K562 (cell line): ENCODE results near the gene OR2AT4. TPM values are rescaled to one million over a fixed set of nuclear protein-coding genes. Genes with fewer than 3 reads are reported as not detected.

Experiments used
- ATAC-seq: fragments of 200-7000 bp; cut with Tn5 transposase; 3 replicates; pipeline ENCODE4 v1.9.1; 2020; ENCODE audit warnings: moderate library complexity
- BruUV-seq: library from RNA; stranded (reverse); fragments of 400-500 nt; replicated peaks from 2 replicates; lab custom pipeline; 2021; lab: Mats Ljungman, UMichigan
- CTCF ChIA-PET: fragments of 300-600 bp; formaldehyde crosslinking; extraction: SDS; loops from one replicate; lab custom pipeline; 2021; ENCODE audit warnings: low intra/inter-chr PET ratio; lab: Yijun Ruan, JAX
- POLR2A ChIA-PET: fragments of 300-600, 350-650 bp; sonication (Branson Sonifier 250); formaldehyde crosslinking; extraction: SDS; loops from one replicate; lab custom pipeline; 2021; ENCODE audit warnings: antibody characterized with exemption, inconsistent platforms; lab: Yijun Ruan, JAX
- DNase-seq, 4 experiments: peaks; one replicate each; pipeline versions ENCODE4 v3.0.0 to v3.0.0-alpha.2; 2011 to 2018; ENCODE audit warnings: low spot score in 3 of 4, mixed read lengths in 3 of 4; ENCODE audit errors: extremely low read depth in 1 of 4
- FAIRE-seq: peaks from 2 replicates; lab custom pipeline; 2011; peaks lifted over from hg19 to GRCh38; lab: Jason Lieb, UNC
- H2AFZ ChIP-seq: 2 replicates; pipeline ENCODE4 v1.6.0; 2011; ENCODE audit warnings: low read depth, low read length, control low read depth, inconsistent platforms
- H3K27ac ChIP-seq: fragments of 200-600 bp; 3 replicates; pipeline ENCODE4 v1.8.0; 2011; ENCODE audit warnings: low read depth, mild to moderate bottlenecking, control low read depth, inconsistent platforms, low read length, moderate library complexity, mixed read lengths; ENCODE audit errors: extremely low read depth
- H3K27me3 ChIP-seq, 2 experiments: fragments of 300-600 bp in 1 of 2; 2 replicates in 1 of 2; 3 replicates in 1 of 2; pipeline versions ENCODE4 v1.6.0 to v1.8.0; 2011; ENCODE audit warnings: inconsistent platforms in 2 of 2, low read length in 2 of 2, mild to moderate bottlenecking in 1 of 2, mixed read lengths in 1 of 2, moderate library complexity in 1 of 2; ENCODE audit not compliant: control insufficient read depth in 2 of 2, insufficient read depth in 2 of 2
- H3K36me3 ChIP-seq: fragments of 300-600 bp; 3 replicates; pipeline ENCODE4 v1.8.0; 2011; ENCODE audit warnings: mild to moderate bottlenecking, low read length, inconsistent platforms; ENCODE audit not compliant: control insufficient read depth, insufficient read depth
- H3K4me1 ChIP-seq, 2 experiments: fragments of 200-600 bp in 1 of 2; replicated peaks in 1 of 2; 2 replicates in 1 of 2; 3 replicates in 1 of 2; pipeline versions ENCODE4 v1.5.1 to v1.8.0; 2011; ENCODE audit warnings: inconsistent platforms in 2 of 2, low read length in 2 of 2, mild to moderate bottlenecking in 1 of 2, mixed read lengths in 1 of 2, moderate library complexity in 1 of 2; ENCODE audit not compliant: control insufficient read depth in 2 of 2, insufficient read depth in 2 of 2
- H3K4me2 ChIP-seq: 2 replicates; pipeline ENCODE4 v1.6.1; 2011; ENCODE audit warnings: low read length, control low read depth, inconsistent platforms, mixed read lengths; ENCODE audit not compliant: insufficient read depth
- H3K4me3 ChIP-seq: fragments of 200-600 bp; sonication (generic), shearing (Covaris generic); 2 replicates; pipeline ENCODE4 v1.5.1; 2016; ENCODE audit warnings: control low read depth, inconsistent platforms
- H3K79me2 ChIP-seq: fragments of 200-600 bp; 3 replicates; pipeline ENCODE4 v1.8.0; 2011; ENCODE audit warnings: low read length, inconsistent platforms; ENCODE audit not compliant: control insufficient read depth, insufficient read depth
- H3K9ac ChIP-seq, 2 experiments: 2 replicates each; pipeline versions ENCODE4 v1.6.0 to v1.6.1; 2011; ENCODE audit warnings: low read depth in 2 of 2, low read length in 2 of 2, control low read depth in 1 of 2, inconsistent platforms in 1 of 2, mild to moderate bottlenecking in 1 of 2, mixed read lengths in 1 of 2; ENCODE audit not compliant: insufficient read depth in 1 of 2
- H3K9me1 ChIP-seq: one replicate; pipeline ENCODE4 v1.6.0; 2011; ENCODE audit warnings: inconsistent platforms, mild to moderate bottlenecking, low read length, moderate library complexity; ENCODE audit not compliant: control insufficient read depth, insufficient read depth
- H3K9me3 ChIP-seq: replicated peaks from 2 replicates; pipeline ENCODE4 v1.5.1; 2011; ENCODE audit warnings: low read depth, low read length, inconsistent platforms; ENCODE audit not compliant: control insufficient read depth, insufficient read depth
- H4K20me1 ChIP-seq: replicated peaks from 2 replicates; pipeline ENCODE4 v1.6.1; 2011; ENCODE audit warnings: low read length, inconsistent platforms, mixed read lengths; ENCODE audit not compliant: control insufficient read depth, insufficient read depth
- KDM1A ChIP-seq, 2 experiments: fragments of 450-650 bp; IDR thresholded peaks; 2 replicates each; pipeline ENCODE4 v1.6.1; 2016; ENCODE audit warnings: mild to moderate bottlenecking in 2 of 2
- PYGO2 ChIP-seq: fragments of 450-650 bp; IDR thresholded peaks from 2 replicates; pipeline ENCODE4 v1.6.1; 2016; ENCODE audit warnings: mild to moderate bottlenecking, missing genetic modification characterization, moderate library complexity, missing compliant biosample characterization
- RBM25 ChIP-seq: fragments of 200-400 bp; formaldehyde crosslinking; IDR thresholded peaks from 2 replicates; pipeline ENCODE4 v1.6.1; 2018; ENCODE audit warnings: low read length, low read depth, moderate library complexity; ENCODE audit not compliant: severe bottlenecking
- ZNF146 ChIP-seq: IDR thresholded peaks from one replicate; pipeline ENCODE4 v1.6.1; 2018; ENCODE audit warnings: missing compliant biosample characterization; ENCODE audit not compliant: unreplicated experiment
- in situ Hi-C: fragments of 300-500 bp; cut with MboI; formaldehyde crosslinking; loops from 4 replicates; pipeline ENCODE4 v1.15.0; 2018; ENCODE audit warnings: inconsistent platforms, mixed read lengths
- intact Hi-C: fragments of 100-400 bp; cut with micrococcal nuclease; formaldehyde crosslinking; loops from 2 replicates; pipeline ENCODE4 v1.14.2; 2022
- polyA plus RNA-seq, 8 experiments: library from polyadenylated mRNA; depleted of rRNA in 4 of 8; stranded (reverse) in 5 of 8; unstranded in 3 of 8; fragments of >200 nt; fragmentation: Nextera tagmentation in 2 of 8; fragmentation: Illumina TruSeq in 1 of 8; extraction: Ambion mirVana in 2 of 8; extraction: Trizol in 1 of 8; gene quantifications; 2 replicates each; pipeline versions ENCODE4 v1.2.1 to v1.2.3, GENCODE V29; 2011 to 2014; ENCODE audit warnings: inconsistent platforms in 1 of 8, missing spikeins in 1 of 8
- total RNA-seq, 7 experiments: library from RNA; depleted of rRNA in 6 of 7; stranded (reverse); fragments of >200 nt in 6 of 7; fragmentation: Illumina TruSeq in 2 of 7; extraction: Trizol in 2 of 7; gene quantifications; 2 replicates each; pipeline versions ENCODE4 v1.2.1 to v1.2.3, GENCODE V29; 2011 to 2021; ENCODE audit warnings: low replicate concordance in 1 of 7
- TF ChIP-seq, protein P1 (sequence below): fragments of 450-650 bp; IDR thresholded peaks from 2 replicates; pipeline ENCODE4 v1.6.1; 2017; ENCODE audit warnings: antibody characterized with exemption, mild to moderate bottlenecking

Gene OR2AT4
- total and polyA plus RNA-seq, 9 of the 15 experiments (the other 6 are each of a cell fraction or from before 2014, with no cell fraction given), result 0.86 to 3.1 (median 2.0) TPM

DNA sequence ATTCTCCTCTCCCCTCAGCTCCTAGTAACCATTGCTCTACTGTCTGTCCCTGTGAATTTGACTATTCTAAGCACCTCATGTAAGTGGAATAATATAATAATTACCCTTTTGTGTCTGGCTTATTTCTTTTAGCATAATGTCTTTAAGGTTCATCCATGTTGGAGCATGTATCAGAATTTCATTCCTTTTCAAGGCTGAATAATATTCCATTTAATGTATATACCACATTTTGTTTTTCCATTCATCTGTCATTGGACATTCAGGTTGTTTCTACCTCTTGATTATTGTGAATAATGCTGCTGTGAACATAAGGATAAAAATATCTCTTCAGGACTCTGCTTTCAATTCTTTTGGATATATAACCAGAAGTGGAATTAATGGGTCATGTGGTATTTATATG, 28.1 kb downstream of the OR2AT4 start:
- TF ChIP-seq ZNF146 (CRISPR knock-in tag) (peak; percentile 93), RBM25 (peak; percentile 81), PYGO2 (tag) (no peak), KDM1A (IDR thresholded peaks at IDR 0.05) (peak in 1 of 2 experiments; percentile 17; a peak in 1 of 4 replicates)
- TF ChIP-seq, protein P1, sequence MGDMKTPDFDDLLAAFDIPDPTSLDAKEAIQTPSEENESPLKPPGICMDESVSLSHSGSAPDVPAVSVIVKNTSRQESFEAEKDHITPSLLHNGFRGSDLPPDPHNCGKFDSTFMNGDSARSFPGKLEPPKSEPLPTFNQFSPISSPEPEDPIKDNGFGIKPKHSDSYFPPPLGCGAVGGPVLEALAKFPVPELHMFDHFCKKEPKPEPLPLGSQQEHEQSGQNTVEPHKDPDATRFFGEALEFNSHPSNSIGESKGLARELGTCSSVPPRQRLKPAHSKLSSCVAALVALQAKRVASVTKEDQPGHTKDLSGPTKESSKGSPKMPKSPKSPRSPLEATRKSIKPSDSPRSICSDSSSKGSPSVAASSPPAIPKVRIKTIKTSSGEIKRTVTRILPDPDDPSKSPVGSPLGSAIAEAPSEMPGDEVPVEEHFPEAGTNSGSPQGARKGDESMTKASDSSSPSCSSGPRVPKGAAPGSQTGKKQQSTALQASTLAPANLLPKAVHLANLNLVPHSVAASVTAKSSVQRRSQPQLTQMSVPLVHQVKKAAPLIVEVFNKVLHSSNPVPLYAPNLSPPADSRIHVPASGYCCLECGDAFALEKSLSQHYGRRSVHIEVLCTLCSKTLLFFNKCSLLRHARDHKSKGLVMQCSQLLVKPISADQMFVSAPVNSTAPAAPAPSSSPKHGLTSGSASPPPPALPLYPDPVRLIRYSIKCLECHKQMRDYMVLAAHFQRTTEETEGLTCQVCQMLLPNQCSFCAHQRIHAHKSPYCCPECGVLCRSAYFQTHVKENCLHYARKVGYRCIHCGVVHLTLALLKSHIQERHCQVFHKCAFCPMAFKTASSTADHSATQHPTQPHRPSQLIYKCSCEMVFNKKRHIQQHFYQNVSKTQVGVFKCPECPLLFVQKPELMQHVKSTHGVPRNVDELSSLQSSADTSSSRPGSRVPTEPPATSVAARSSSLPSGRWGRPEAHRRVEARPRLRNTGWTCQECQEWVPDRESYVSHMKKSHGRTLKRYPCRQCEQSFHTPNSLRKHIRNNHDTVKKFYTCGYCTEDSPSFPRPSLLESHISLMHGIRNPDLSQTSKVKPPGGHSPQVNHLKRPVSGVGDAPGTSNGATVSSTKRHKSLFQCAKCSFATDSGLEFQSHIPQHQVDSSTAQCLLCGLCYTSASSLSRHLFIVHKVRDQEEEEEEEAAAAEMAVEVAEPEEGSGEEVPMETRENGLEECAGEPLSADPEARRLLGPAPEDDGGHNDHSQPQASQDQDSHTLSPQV, result no peak
- Histone ChIP-seq H2AFZ (no peak overlapping the region), H3K27me3 (no peaks in the 10 kb centered on the region), H3K27ac (no peak overlapping the region), H4K20me1 (no peaks in the 10 kb centered on the region), H3K4me1 (peaks cover 0 to 20% of the 10 kb centered on the region in 2 experiments; a peak in 3 of 5 replicates), H3K36me3 (no peaks in the 10 kb centered on the region; the same call in 2 of the 3 replicates), H3K9ac (no peak overlapping the region), H3K9me1 (no peaks in the 10 kb centered on the region), H3K79me2 (no peaks in the 10 kb centered on the region), H3K9me3 (no peaks in the 10 kb centered on the region), H3K4me2 (no peak overlapping the region), H3K4me3 (no peak overlapping the region)
- in situ Hi-C loops, result no loop called here
- no TSS peak for BruUV-seq
- FAIRE-seq, result no peak
- intact Hi-C loops, result no loop called here
- ChIA-PET CTCF (no interaction called here), POLR2A (interaction anchor here (0.9 kb wide), 1 partner anchor 9 kb away, joined by 3 read pairs; no protein-coding TSS in a partner anchor)
- ATAC-seq, result no peak
- no peak for DNase-seq
